Measurements from ENCODE around the gene SNX17. TPM values are rescaled to one million over a fixed set of nuclear protein-coding genes. Genes with fewer than 3 reads are reported as not detected.

Gene SNX17
- total and polyA plus RNA-seq, 2 of the 13 experiments (the other 11 are each of a cell fraction or from before 2014, with no cell fraction given) = 75.0 to 109 TPM

DNA sequence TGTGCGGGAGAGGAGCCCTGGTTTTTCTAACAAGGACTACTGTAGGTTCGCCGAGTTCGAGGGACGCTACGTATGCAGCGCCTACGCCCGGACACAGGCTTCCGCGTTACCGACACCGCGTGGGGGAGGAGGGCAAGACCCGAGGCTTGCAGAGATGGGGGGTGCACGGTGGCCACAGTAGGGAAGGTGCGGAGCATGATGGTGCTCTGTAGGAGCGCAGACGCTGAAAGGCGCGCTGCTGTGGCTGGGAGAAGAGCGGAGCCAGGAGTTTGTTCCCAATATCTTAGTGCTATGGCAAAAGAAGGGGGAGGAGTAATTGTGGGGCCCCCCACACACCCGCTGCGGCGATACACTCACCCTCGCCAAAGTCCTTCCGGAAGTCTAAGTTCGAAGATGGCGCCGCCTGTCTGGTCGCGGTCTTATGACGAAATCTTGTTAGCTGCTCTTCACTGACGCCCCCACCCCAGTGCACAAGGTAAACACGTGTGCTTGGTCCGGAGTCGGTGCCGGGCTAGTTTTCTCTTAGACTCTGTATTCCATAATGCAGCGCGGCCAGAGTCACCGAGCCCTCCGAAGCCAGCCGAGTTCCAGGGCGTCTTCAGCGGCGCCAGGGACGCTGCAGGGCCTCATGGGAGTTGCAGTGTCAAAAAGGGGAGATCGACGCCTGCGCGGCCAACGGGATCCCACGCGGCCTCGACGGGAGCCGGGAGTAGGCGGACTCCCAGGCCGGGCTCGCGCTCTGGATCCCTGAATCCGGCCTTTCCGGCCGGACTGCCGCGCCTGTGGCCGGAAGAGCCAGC, 13.8 kb upstream of the SNX17 start, which contains the start of gene GTF3C2 (continued):
- TF ChIP-seq, protein P1, sequence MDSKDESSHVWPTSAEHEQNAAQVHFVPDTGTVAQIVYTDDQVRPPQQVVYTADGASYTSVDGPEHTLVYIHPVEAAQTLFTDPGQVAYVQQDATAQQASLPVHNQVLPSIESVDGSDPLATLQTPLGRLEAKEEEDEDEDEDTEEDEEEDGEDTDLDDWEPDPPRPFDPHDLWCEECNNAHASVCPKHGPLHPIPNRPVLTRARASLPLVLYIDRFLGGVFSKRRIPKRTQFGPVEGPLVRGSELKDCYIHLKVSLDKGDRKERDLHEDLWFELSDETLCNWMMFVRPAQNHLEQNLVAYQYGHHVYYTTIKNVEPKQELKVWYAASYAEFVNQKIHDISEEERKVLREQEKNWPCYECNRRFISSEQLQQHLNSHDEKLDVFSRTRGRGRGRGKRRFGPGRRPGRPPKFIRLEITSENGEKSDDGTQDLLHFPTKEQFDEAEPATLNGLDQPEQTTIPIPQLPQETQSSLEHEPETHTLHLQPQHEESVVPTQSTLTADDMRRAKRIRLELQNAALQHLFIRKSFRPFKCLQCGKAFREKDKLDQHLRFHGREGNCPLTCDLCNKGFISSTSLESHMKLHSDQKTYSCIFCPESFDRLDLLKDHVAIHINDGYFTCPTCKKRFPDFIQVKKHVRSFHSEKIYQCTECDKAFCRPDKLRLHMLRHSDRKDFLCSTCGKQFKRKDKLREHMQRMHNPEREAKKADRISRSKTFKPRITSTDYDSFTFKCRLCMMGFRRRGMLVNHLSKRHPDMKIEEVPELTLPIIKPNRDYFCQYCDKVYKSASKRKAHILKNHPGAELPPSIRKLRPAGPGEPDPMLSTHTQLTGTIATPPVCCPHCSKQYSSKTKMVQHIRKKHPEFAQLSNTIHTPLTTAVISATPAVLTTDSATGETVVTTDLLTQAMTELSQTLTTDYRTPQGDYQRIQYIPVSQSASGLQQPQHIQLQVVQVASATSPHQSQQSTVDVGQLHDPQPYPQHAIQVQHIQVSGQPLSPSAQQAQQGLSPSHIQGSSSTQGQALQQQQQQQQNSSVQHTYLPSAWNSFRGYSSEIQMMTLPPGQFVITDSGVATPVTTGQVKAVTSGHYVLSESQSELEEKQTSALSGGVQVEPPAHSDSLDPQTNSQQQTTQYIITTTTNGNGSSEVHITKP (CRISPR knock-in tag; IDR thresholded peaks at IDR 0.05; ENCODE audit: low read depth) = peak; percentile 96
- TF ChIP-seq SP2 (CRISPR knock-in tag; IDR thresholded peaks at IDR 0.05) (peak; percentile 67), FOXJ3 (CRISPR knock-in tag; IDR thresholded peaks at IDR 0.05; ENCODE audit: borderline replicate concordance) (no peak; the same call in 1 of the 2 replicates), TBP (CRISPR knock-in tag; IDR thresholded peaks at IDR 0.05) (no peak), MATR3 (CRISPR knock-in tag; IDR thresholded peaks at IDR 0.05) (no peak), ZNF331 (CRISPR knock-in tag; IDR thresholded peaks at IDR 0.05) (peak; percentile 61), ZNF788 (CRISPR knock-in tag; IDR thresholded peaks at IDR 0.05; ENCODE audit: borderline replicate concordance) (peak; percentile 82), ATF1 (CRISPR knock-in tag; IDR thresholded peaks at IDR 0.05) (peak; percentile 99), KDM1A (CRISPR knock-in tag; IDR thresholded peaks at IDR 0.05) (no peak), HNRNPUL1 (IDR thresholded peaks at IDR 0.05; ENCODE audit: low read depth, low read length) (no peak; the same call in 1 of the 2 replicates), ZNF577 (CRISPR knock-in tag; IDR thresholded peaks at IDR 0.05; ENCODE audit: borderline replicate concordance, low read depth) (0 out of 2 replicates have a peak, but pooled peaks have one; percentile 42), ZNF839 (CRISPR knock-in tag; IDR thresholded peaks at IDR 0.05; ENCODE audit: borderline replicate concordance) (0 out of 2 replicates have a peak, but pooled peaks have one; percentile 83), FOXA3 (CRISPR knock-in tag; IDR thresholded peaks at IDR 0.05) (peak; percentile 89), ZC3H13 (CRISPR knock-in tag; IDR thresholded peaks at IDR 0.05) (peak; percentile 47), MZF1 (CRISPR knock-in tag; IDR thresholded peaks at IDR 0.05; ENCODE audit: borderline replicate concordance) (peak; percentile 21; the same call in 1 of the 2 replicates), ZNF589 (CRISPR knock-in tag; conservative IDR thresholded peaks at IDR 0.05) (no peak; the same call in none of the 2 replicates), ATF7 (IDR thresholded peaks at IDR 0.05) (peak; percentile 61), ATF7 (CRISPR knock-in tag; IDR thresholded peaks at IDR 0.05) (no peak), ZNF3 (CRISPR knock-in tag; IDR thresholded peaks at IDR 0.05) (peak; percentile 28), ZNF253 (CRISPR knock-in tag; IDR thresholded peaks at IDR 0.05; ENCODE audit: borderline replicate concordance) (peak; percentile 35; the same call in 1 of the 2 replicates)
- TF ChIP-seq, protein P2, sequence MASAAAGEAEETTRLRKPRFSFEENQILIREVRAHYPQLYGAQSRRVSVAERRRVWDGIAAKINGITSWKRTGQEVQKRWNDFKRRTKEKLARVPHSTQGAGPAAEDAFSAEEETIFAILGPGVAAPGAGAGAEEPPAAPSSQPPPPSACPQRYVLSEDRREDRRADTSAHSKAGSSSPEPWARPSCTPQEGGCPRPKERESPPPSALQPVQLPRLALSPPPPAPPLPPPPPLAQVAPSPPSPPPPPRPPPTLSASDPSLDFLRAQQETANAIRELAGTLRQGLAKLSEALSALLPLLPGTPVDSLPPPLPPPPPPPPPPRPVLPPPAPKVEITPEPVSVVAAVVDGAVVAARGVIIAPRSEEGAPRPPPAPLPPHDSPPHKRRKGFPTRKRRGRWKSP (CRISPR knock-in tag; IDR thresholded peaks at IDR 0.05) = peak; percentile 94
- TF ChIP-seq, protein P3, sequence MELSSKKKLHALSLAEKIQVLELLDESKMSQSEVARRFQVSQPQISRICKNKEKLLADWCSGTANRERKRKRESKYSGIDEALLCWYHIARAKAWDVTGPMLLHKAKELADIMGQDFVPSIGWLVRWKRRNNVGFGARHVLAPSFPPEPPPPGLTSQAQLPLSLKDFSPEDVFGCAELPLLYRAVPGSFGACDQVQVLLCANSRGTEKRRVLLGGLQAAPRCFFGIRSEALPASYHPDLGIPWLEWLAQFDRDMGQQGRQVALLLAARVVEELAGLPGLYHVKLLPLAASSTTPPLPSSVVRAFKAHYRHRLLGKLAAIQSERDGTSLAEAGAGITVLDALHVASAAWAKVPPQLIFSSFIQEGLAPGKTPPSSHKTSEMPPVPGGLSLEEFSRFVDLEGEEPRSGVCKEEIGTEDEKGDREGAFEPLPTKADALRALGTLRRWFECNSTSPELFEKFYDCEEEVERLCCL (CRISPR knock-in tag; IDR thresholded peaks at IDR 0.05; ENCODE audit: borderline replicate concordance) = peak; percentile 88; the same call in 1 of the 2 replicates
- TF ChIP-seq, protein P4, sequence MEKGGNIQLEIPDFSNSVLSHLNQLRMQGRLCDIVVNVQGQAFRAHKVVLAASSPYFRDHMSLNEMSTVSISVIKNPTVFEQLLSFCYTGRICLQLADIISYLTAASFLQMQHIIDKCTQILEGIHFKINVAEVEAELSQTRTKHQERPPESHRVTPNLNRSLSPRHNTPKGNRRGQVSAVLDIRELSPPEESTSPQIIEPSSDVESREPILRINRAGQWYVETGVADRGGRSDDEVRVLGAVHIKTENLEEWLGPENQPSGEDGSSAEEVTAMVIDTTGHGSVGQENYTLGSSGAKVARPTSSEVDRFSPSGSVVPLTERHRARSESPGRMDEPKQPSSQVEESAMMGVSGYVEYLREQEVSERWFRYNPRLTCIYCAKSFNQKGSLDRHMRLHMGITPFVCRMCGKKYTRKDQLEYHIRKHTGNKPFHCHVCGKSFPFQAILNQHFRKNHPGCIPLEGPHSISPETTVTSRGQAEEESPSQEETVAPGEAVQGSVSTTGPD (CRISPR knock-in tag; IDR thresholded peaks at IDR 0.05) = peak; percentile 31; the same call in 1 of the 2 replicates

Measured in HepG2 (cell line).